ENCODE results near the gene POU4F1. TPM values are rescaled to one million over a fixed set of nuclear protein-coding genes. Genes with fewer than 3 reads are reported as not detected.
"Not testable (repeated sequence)": the region's sequence is repeated elsewhere in the genome, so short reads cannot be mapped to it uniquely, and the experiment has no call there.

Gene POU4F1
- polyA plus RNA-seq (ENCODE audit: insufficient read length in 4 of 4): under 1 TPM; 0.03 to 0.12 (median 0.07) TPM

GRCh38 chr13:78603240-78603957, at the start of gene POU4F1:
POU4F1 (minus strand) TSS chr13:78603552; CDS start chr13:78603326, 226 bp downstream.
- no peak for DNase-seq (ENCODE audit: low read depth in 4 of 4, low spot score in 3 of 4)

GRCh38 chr13:78652651-78653050, 49.3 kb upstream of the POU4F1 start:
- no peak for DNase-seq (ENCODE audit: low read depth in 4 of 4, low spot score in 3 of 4)

- no peak for DNase-seq (ENCODE audit: low read depth in 4 of 4, low spot score in 3 of 4)
Measured at GRCh38 chr13:78650717-78651083, 47.3 kb upstream of the POU4F1 start.

- no peak for DNase-seq (ENCODE audit: low read depth in 4 of 4, low spot score in 3 of 4)
Measured at GRCh38 chr13:78649997-78650716, 46.8 kb upstream of the POU4F1 start.

- DNase-seq (ENCODE audit: low read depth in 4 of 4, low spot score in 3 of 4): not testable (repeated sequence)
Measured at GRCh38 chr13:78647109-78647678, 43.8 kb upstream of the POU4F1 start.

GRCh38 chr13:78638216-78638615, 34.9 kb upstream of the POU4F1 start:
- no peak for DNase-seq (ENCODE audit: low read depth in 4 of 4, low spot score in 3 of 4)

- DNase-seq (ENCODE audit: low read depth in 4 of 4, low spot score in 3 of 4): no peak
Measured at GRCh38 chr13:78636495-78636894, 33.1 kb upstream of the POU4F1 start.

GRCh38 chr13:78632996-78633395, 29.6 kb upstream of the POU4F1 start:
- DNase-seq (ENCODE audit: low read depth in 4 of 4, low spot score in 3 of 4): no peak

GRCh38 chr13:78631077-78631476, 27.7 kb upstream of the POU4F1 start:
- no peak for DNase-seq (ENCODE audit: low read depth in 4 of 4, low spot score in 3 of 4)

- no peak for DNase-seq (ENCODE audit: low read depth in 4 of 4, low spot score in 3 of 4)
Measured at GRCh38 chr13:78630511-78630910, 27.2 kb upstream of the POU4F1 start.

GRCh38 chr13:78625384-78625783, 22.0 kb upstream of the POU4F1 start:
- DNase-seq (ENCODE audit: low read depth in 4 of 4, low spot score in 3 of 4): no peak

GRCh38 chr13:78623132-78623531, 19.8 kb upstream of the POU4F1 start:
- DNase-seq (ENCODE audit: low read depth in 4 of 4, low spot score in 3 of 4): no peak

GRCh38 chr13:78620936-78621470, 17.7 kb upstream of the POU4F1 start:
- DNase-seq (ENCODE audit: low read depth in 4 of 4, low spot score in 3 of 4): no peak

GRCh38 chr13:78618411-78618810, 15.1 kb upstream of the POU4F1 start:
- DNase-seq (ENCODE audit: low read depth in 4 of 4, low spot score in 3 of 4): no peak

- DNase-seq (ENCODE audit: low read depth in 4 of 4, low spot score in 3 of 4): no peak
Measured at GRCh38 chr13:78611040-78611439, 7.7 kb upstream of the POU4F1 start.

- DNase-seq (ENCODE audit: low read depth in 4 of 4, low spot score in 3 of 4): no peak
Measured at GRCh38 chr13:78610381-78610883, 7.1 kb upstream of the POU4F1 start.

- no peak for DNase-seq (ENCODE audit: low read depth in 4 of 4, low spot score in 3 of 4)
Measured at GRCh38 chr13:78609464-78610205, 6.3 kb upstream of the POU4F1 start.

- DNase-seq (ENCODE audit: low read depth in 4 of 4, low spot score in 3 of 4): no peak
Measured at GRCh38 chr13:78608688-78609463, 5.5 kb upstream of the POU4F1 start.

- DNase-seq (ENCODE audit: low read depth in 4 of 4, low spot score in 3 of 4): no peak
Measured at GRCh38 chr13:78608252-78608687, 4.9 kb upstream of the POU4F1 start.
